ENCODE data around the gene MAN2A1. TPM values are rescaled to one million over a fixed set of nuclear protein-coding genes. Genes with fewer than 3 reads are reported as not detected.
A peak's percentile ranks its signal among the peaks of the same experiment; 100 is the strongest.

The MAN2A1 gene
- polyA plus RNA-seq, 6 donors from 2014 or later, result 8.4 to 20.6 (median 17.1) TPM

DNA sequence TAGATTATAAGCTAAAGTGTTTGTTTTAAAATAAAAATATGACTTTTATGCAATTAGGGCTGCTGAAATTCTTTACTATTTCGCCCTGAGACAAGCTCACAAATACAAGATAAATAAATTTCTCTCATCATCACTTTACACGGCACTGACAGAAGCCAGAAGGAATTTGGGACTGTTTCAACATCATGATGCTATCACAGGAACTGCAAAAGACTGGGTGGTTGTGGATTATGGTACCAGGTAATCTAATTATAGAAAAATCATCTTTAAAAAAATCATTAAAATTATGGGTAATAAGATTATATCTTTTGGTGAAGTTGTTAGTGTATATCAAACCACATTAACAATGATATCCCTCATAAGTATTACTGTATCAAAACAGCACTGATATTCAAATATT is 95.0 kb downstream of the MAN2A1 start:
- Mint-ChIP-seq H3K27me3 (no peaks in the 10 kb centered on the region), H3K27ac (peak overlapping the region in 1 of 6 donors; percentile 21), H3K36me3 (peaks cover 15 to 22% of the 10 kb centered on the region in 2 donors), H3K4me3 (no peak overlapping the region), H3K4me1 (no peaks in the 10 kb centered on the region), H3K9me3 (no peaks in the 10 kb centered on the region)
- ATAC-seq (ENCODE audit: low read depth in 2 of 2) (no peak), DNase-seq (no peak)

DNA sequence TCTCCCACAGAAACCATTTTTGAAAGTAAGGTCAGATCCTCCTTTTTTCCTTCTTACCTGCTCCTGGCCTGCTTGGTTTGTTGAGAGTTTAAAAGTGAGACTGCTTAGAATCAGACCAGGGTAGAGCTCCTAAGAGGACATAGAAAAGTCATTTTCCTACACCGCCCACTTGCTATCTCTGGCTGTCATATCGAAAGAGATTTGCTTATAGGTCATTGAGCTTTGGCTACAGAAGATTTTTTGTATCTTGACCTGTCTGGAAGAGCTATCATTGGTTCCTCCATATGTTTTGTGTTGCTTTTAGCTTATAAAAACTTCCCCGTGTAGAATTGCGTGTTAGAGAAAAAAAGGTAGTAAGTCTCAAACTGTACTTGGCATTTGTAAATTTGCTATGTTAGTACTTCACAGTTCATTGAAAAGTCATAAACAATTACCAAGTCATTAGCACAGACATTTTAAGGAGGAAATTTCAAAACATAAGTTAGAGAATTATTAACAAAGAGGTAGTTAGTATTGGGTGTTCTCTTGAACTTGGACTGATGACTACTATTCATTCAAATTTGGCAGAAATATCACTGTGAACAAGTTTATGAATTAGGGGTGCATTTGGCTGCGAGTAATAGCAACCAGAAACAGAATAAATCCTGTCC is 96.6 kb downstream of the MAN2A1 start:
- ATAC-seq (ENCODE audit: low read depth in 2 of 2) (no peak), DNase-seq (no peak)
- no peaks in the 10 kb centered on the region for H3K27me3 Mint-ChIP-seq
- peaks cover 15 to 29% of the 10 kb centered on the region in 2 donors for H3K36me3 Mint-ChIP-seq
- H3K4me3 Mint-ChIP-seq, result no peak overlapping the region
- no peaks in the 10 kb centered on the region for H3K4me1 Mint-ChIP-seq
- H3K27ac Mint-ChIP-seq, result peak overlapping the region in 2 of 6 donors; percentile 20 to 69
- H3K9me3 Mint-ChIP-seq, result no peaks in the 10 kb centered on the region

DNA sequence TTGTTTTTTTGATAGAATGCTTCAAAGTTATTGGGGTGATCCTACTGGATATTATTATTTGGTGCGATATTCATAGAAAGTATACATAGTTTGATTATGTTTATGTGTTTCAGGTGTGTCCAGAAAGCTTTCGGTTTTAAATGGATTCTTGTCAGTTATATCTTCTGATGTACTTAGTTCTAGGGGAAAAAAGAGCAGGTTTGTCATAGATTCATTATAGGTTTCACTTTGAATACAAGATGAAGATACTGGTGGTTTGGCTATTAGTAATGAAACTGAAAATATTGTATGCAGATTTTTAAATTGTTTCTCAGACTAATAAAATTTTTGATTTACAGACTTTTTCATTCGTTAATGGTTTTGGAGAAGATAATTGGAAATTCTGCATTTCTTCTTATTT is 98.9 kb downstream of the MAN2A1 start:
- peak overlapping the region in 1 of 6 donors; percentile 18 for H3K27ac Mint-ChIP-seq
- no peak for DNase-seq
- no peak for ATAC-seq (ENCODE audit: low read depth in 2 of 2)
- peaks cover 23 to 37% of the 10 kb centered on the region in 2 donors for H3K36me3 Mint-ChIP-seq
- no peaks in the 10 kb centered on the region for H3K4me1 Mint-ChIP-seq
- H3K27me3 Mint-ChIP-seq, result no peaks in the 10 kb centered on the region
- H3K4me3 Mint-ChIP-seq, result no peak overlapping the region
- H3K9me3 Mint-ChIP-seq, result no peaks in the 10 kb centered on the region

DNA sequence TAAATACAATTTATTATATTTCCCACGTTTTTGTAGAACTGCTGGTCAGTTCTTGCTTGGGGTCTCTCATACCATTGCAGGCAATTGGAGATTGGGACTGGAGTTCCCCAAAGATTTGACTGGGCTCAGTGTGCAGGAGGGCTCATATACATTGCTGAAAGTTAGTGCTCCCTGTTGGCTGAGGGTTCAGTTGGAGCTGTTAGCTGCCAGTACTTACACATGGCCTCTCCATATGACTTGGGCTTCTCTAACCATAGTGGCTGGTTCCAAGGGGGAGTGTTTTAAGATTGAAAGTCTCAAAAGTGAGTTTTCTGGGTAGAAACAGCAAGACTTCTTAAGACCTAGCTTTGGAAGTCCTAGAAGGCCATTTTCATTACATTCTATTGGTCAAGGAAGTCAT is 102.9 kb downstream of the MAN2A1 start:
- H3K9me3 Mint-ChIP-seq, result no peaks in the 10 kb centered on the region
- DNase-seq (no peak), ATAC-seq (ENCODE audit: low read depth in 2 of 2) (no peak)
- peaks cover 29 to 49% of the 10 kb centered on the region in 2 donors for H3K36me3 Mint-ChIP-seq
- no peaks in the 10 kb centered on the region for H3K4me1 Mint-ChIP-seq
- H3K27ac Mint-ChIP-seq, result no peak overlapping the region
- peak overlapping the region in 1 of 8 donors; percentile 40 for H3K4me3 Mint-ChIP-seq
- H3K27me3 Mint-ChIP-seq, result no peaks in the 10 kb centered on the region

DNA sequence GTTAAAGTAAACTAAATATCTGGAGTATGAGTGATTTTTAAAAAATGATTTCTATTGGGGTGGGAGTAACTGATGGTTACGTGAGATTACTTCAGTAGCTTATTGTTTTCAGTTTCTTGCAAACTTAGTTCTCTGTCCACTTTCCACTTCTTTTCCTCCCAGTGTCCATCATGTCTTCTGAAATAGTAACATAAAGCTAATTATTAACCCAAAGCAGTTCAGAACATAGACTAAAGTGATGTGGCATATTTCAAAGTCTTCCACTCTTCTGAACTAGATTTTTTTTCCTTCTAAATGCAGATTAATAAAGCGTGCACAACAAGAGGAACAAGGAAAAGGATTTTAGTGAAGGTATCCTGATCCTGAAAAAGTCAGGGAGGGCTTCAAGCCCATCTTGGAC is 114.1 kb downstream of the MAN2A1 start:
- H3K27ac Mint-ChIP-seq, result peak overlapping the region in 2 of 6 donors; percentile 14 to 69
- H3K27me3 Mint-ChIP-seq, result no peaks in the 10 kb centered on the region
- peaks cover 9 to 25% of the 10 kb centered on the region in 2 donors for H3K36me3 Mint-ChIP-seq
- H3K4me3 Mint-ChIP-seq, result no peak overlapping the region
- H3K9me3 Mint-ChIP-seq, result no peaks in the 10 kb centered on the region
- no peak for DNase-seq
- ATAC-seq (ENCODE audit: low read depth in 2 of 2), result no peak
- H3K4me1 Mint-ChIP-seq, result no peaks in the 10 kb centered on the region

DNA sequence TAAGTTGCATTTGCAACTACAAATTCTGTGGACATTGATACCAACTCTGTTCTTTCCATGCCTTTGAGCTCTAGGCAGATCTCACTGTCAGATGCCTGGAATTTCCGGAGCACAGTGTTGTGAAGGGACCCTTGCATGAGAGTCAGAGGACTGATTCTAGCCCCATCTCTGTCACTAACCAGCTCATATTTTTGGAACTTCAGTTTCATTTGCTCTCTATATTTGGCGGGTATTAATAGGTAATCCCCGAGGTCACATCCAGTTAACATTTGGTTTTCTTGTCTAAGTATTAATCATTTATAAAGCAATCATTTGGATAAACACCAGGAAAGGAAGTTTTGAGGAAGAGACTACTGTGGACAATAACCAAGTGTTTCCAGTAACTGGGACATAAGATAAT is 115.7 kb downstream of the MAN2A1 start:
- H3K9me3 Mint-ChIP-seq, result peaks cover 0 to 4% (median 0%) of the 10 kb centered on the region in 7 donors
- ATAC-seq (ENCODE audit: low read depth in 2 of 2) (no peak), DNase-seq (no peak)
- no peaks in the 10 kb centered on the region for H3K4me1 Mint-ChIP-seq
- H3K4me3 Mint-ChIP-seq, result no peak overlapping the region
- peaks cover 18 to 31% of the 10 kb centered on the region in 2 donors for H3K36me3 Mint-ChIP-seq
- peak overlapping the region in 2 of 6 donors; percentile 11 to 47 for H3K27ac Mint-ChIP-seq
- no peaks in the 10 kb centered on the region for H3K27me3 Mint-ChIP-seq

DNA sequence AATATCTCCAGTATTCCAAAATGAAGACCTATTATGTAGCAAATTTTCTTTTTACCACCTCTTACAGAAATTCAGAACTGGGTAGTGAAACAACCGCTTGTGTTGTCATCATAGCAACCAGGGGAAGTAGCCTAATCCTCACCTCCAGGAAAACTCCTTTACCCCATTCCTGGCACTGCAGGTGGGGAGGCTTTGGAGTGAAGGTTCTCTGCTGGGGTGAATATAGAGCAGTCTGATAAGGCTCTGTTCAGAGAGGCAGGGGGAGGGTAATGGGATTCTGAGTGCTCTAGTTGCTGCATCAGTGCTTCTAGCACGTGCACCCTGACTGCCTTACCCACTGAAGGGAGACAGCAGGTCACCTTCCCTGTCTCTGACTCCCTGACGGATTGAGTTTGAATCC is 116.2 kb downstream of the MAN2A1 start:
- peaks cover 18 to 32% of the 10 kb centered on the region in 2 donors for H3K36me3 Mint-ChIP-seq

DNA sequence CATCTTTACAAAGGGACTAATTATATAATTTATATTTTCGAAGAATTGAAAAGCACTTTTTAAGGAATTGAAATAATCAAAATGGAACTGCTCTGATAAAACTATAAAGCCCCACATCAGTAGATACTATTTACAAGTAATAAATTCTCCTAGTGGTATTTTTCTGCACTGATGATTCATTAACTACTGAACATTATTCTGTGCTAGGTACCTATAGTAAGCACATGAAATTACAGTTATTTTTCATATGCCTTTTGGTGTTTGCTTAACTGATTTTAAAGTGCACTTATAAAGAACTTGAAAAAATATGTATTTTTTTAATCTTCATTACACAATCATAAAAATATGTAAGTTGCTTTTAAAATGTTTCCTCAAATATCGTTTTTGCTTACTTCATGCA is 123.0 kb downstream of the MAN2A1 start:
- ATAC-seq (ENCODE audit: low read depth in 2 of 2) (no peak), DNase-seq (no peak)
- Mint-ChIP-seq H3K4me3 (no peak overlapping the region), H3K27me3 (no peaks in the 10 kb centered on the region), H3K36me3 (peaks cover 11 to 30% of the 10 kb centered on the region in 2 donors), H3K27ac (no peak overlapping the region), H3K9me3 (peaks cover 0 to 4% (median 0%) of the 10 kb centered on the region in 7 donors), H3K4me1 (peaks cover 0 to 5% (median 0%) of the 10 kb centered on the region in 3 donors)

More for the DNA sequence above, 116.2 kb downstream of the MAN2A1 start:
- H3K27me3 Mint-ChIP-seq, result no peaks in the 10 kb centered on the region
- H3K4me3 Mint-ChIP-seq, result no peak overlapping the region
- H3K27ac Mint-ChIP-seq, result peak overlapping the region in 2 of 6 donors; percentile 33 to 47
- no peaks in the 10 kb centered on the region for H3K4me1 Mint-ChIP-seq
- DNase-seq (no peak), ATAC-seq (ENCODE audit: low read depth in 2 of 2) (no peak)
- H3K9me3 Mint-ChIP-seq, result peaks cover 0 to 4% (median 0%) of the 10 kb centered on the region in 7 donors

DNA sequence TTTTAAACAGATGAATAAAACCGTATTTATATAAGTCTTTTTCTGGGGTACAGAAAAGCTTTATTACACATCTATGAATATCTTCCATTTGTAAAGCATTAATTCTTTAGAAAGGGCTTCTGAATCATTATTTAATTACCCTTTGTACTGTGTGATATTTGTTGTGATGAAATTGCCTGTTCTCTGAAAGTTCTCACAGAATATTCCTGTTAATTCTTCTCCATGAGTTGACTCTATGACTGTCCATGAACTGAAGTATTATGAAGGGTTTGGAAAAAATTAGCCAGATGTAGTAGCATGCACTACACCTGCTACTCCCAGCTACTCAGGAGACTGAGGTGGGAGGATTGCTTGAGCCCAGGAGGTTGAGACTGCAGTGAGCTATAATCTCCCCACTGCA is 127.0 kb downstream of the MAN2A1 start:
- DNase-seq, result no peak
- no peaks in the 10 kb centered on the region for H3K9me3 Mint-ChIP-seq
- peaks cover 0 to 1% (median 0%) of the 10 kb centered on the region in 3 donors for H3K4me1 Mint-ChIP-seq
- H3K36me3 Mint-ChIP-seq, result peaks cover 11 to 14% of the 10 kb centered on the region in 2 donors
- ATAC-seq (ENCODE audit: low read depth in 2 of 2), result no peak
- no peaks in the 10 kb centered on the region for H3K27me3 Mint-ChIP-seq
- no peak overlapping the region for H3K27ac Mint-ChIP-seq
- no peak overlapping the region for H3K4me3 Mint-ChIP-seq

DNA sequence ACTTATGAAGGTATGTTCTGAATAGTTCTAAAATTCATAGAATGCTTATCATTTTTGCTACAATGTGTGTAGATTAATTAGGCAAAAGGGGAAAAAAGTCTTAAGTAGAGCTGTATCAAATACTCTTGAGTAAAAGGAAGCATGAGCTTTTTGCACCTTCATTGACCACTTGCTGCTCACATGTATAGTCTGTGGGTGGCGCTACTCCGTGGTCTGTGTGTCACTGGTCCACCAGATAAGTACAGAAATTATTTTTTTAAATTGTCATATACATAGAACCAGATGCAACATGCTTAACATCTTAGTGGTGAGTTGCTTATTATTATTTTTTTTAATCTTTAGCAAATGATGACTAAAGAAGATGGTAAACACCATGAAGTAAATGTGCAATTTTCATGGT is 130.2 kb downstream of the MAN2A1 start:
- ATAC-seq (ENCODE audit: low read depth in 2 of 2) (no peak), DNase-seq (no peak)
- H3K9me3 Mint-ChIP-seq, result no peaks in the 10 kb centered on the region
- no peaks in the 10 kb centered on the region for H3K27me3 Mint-ChIP-seq
- no peak overlapping the region for H3K4me3 Mint-ChIP-seq
- H3K4me1 Mint-ChIP-seq, result no peaks in the 10 kb centered on the region
- peaks cover 10 to 13% of the 10 kb centered on the region in 2 donors for H3K36me3 Mint-ChIP-seq
- no peak overlapping the region for H3K27ac Mint-ChIP-seq

DNA sequence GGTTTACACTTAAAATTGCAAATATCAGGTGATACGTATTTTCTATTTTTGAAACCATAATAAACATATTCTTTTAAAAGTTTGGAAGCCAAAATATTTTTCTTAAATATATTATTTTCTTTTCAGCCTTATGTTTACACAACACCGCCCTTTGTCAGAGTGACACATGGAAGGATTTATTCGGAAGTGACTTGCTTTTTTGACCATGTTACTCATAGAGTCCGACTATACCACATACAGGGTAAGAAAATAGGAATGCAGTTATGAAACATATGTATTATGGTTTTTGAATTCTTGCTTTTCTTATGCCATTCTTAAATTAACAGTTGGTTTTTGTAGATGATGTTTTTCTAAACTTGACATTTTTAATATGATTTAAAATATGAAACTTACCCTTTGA is 133.9 kb downstream of the MAN2A1 start:
- DNase-seq (no peak), ATAC-seq (ENCODE audit: low read depth in 2 of 2) (no peak)
- Mint-ChIP-seq H3K36me3 (peaks cover 24 to 26% of the 10 kb centered on the region in 2 donors), H3K9me3 (no peaks in the 10 kb centered on the region), H3K27ac (no peak overlapping the region), H3K27me3 (no peaks in the 10 kb centered on the region), H3K4me3 (no peak overlapping the region), H3K4me1 (no peaks in the 10 kb centered on the region)

DNA sequence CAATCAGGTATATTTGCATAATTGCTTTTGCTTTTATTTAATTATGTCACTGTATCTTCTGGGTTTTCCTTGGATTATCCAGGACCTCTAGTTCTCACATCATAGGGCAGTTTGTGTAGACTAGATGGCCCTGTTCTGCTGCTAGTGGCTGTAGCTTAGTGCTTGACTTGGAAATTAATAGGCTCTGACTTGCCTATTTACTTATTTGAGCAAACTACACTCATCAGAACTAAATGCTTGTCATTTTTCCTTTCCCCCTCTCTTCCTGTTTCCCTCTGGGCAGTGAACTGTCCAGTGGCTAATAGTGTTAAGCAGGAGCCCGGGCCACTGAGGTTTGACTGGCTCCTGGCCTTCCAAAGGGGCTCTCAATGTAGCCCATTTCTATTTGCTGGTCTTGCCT is 135.7 kb downstream of the MAN2A1 start:
- Mint-ChIP-seq H3K27ac (peak overlapping the region in 1 of 6 donors; percentile 37), H3K9me3 (no peaks in the 10 kb centered on the region), H3K36me3 (peaks cover 26 to 32% of the 10 kb centered on the region in 2 donors), H3K4me3 (no peak overlapping the region), H3K4me1 (no peaks in the 10 kb centered on the region), H3K27me3 (no peaks in the 10 kb centered on the region)
- DNase-seq (no peak), ATAC-seq (ENCODE audit: low read depth in 2 of 2) (no peak)

DNA sequence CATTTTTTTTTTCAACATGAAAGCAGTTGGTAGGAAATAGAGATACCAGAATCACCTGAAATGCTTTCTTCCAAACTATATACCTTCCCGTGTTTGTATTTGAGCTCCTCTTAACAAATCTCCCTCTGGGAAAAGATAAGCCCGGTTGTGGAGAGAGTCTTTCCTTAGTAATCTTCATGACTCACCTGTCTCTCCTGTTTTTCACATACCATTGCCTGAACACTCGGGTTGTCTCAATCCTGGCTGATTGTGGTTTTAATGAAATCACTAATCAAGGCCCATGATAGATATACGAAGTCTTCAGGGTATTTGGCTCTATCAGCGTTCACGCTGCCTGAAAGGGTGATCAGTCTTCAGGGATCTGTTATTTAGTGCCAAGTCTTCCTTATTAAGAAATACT is 136.7 kb downstream of the MAN2A1 start:
- peaks cover 25 to 31% of the 10 kb centered on the region in 2 donors for H3K36me3 Mint-ChIP-seq

DNA sequence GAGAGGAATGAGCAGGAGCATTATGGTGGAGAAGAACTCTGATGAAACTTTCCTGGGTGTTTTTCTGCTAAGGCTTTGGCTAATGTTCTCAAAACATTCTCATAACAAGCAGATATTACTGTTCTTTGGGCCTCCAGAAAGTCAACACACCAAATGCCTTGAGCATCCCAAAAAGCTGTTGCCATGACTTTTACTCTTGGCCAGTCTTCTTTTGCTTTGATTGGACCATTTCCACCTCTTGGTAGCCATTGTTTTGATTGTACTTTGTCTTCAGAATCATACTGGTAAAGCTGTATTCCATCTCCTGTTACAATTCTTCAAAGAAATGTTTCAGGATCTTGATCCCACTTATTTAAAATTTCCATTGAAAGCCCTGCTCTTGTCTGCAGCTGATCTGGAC is 139.6 kb downstream of the MAN2A1 start:
- Mint-ChIP-seq H3K4me1 (peaks cover 0 to 4% (median 0%) of the 10 kb centered on the region in 3 donors), H3K4me3 (no peak overlapping the region), H3K36me3 (peaks cover 21 to 37% of the 10 kb centered on the region in 2 donors), H3K9me3 (peaks cover 0 to 4% (median 0%) of the 10 kb centered on the region in 7 donors), H3K27me3 (no peaks in the 10 kb centered on the region), H3K27ac (no peak overlapping the region)
- ATAC-seq (ENCODE audit: low read depth in 2 of 2) (no peak), DNase-seq (no peak)

More for the DNA sequence above, 136.7 kb downstream of the MAN2A1 start:
- H3K9me3 Mint-ChIP-seq, result peaks cover 0 to 1% (median 0%) of the 10 kb centered on the region in 7 donors
- H3K27ac Mint-ChIP-seq, result peak overlapping the region in 1 of 6 donors; percentile 11
- no peak for DNase-seq
- no peak for ATAC-seq (ENCODE audit: low read depth in 2 of 2)
- H3K4me1 Mint-ChIP-seq, result peaks cover 0 to 4% (median 0%) of the 10 kb centered on the region in 3 donors
- no peaks in the 10 kb centered on the region for H3K27me3 Mint-ChIP-seq
- no peak overlapping the region for H3K4me3 Mint-ChIP-seq
